Dendritic cell treated with granulocyte-macrophage colony-stimulating factor and Interleukin-4, amounts not matched to agents 40 ng/mL and 50 ng/mL, for 4 days (primary cell): ENCODE measurements around the gene SLC35B2.

Source experiments
- H3K27ac Mint-ChIP-seq: one replicate; pipeline ENCODE4 v1.8.0; 2022; ENCODE audit warnings: mild to moderate bottlenecking, mixed read lengths
- H3K27me3 Mint-ChIP-seq: one replicate; pipeline ENCODE4 v1.8.0; 2022; ENCODE audit warnings: mild to moderate bottlenecking, mixed read lengths
- H3K36me3 Mint-ChIP-seq: one replicate; pipeline ENCODE4 v1.8.0; 2022; ENCODE audit warnings: low read depth, mixed read lengths
- H3K4me1 Mint-ChIP-seq: one replicate; pipeline ENCODE4 v1.8.0; 2022; ENCODE audit warnings: low read depth, mixed read lengths
- H3K4me3 Mint-ChIP-seq: one replicate; pipeline ENCODE4 v1.8.0; 2022; ENCODE audit warnings: mild to moderate bottlenecking, moderate library complexity, mixed read lengths
- H3K9me3 Mint-ChIP-seq: one replicate; pipeline ENCODE4 v1.8.0; 2022; ENCODE audit warnings: mixed read lengths
- intact Hi-C: fragments of 100-400 bp; cut with micrococcal nuclease; formaldehyde crosslinking; loops from one replicate; pipeline ENCODE4 v1.15.0; 2022

SLC35B2 gene

DNA sequence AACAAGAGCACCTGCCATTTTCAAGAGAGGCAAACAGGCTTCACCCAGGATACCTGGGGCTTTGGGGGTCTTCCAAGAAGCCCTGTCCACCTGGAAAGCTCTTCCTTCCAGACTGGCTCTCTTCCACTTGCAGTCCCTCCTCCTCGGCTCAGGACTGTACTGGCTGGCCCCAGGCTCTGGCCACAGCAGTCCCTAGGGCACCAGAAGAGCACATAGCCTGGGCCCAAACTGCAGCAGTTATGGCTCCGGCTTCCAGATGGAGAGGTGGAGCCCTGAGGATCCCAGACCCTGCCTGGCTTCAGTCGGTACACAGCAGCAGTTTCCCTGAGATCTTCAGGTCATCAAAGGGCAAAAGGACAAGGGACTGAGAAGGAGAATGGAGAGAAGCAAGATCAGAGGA is 1.6 kb upstream of the SLC35B2 start:
- Mint-ChIP-seq H3K36me3 (peaks cover 97% of the 10 kb centered on the region), H3K27ac (peak overlapping the region; percentile 86)

DNA sequence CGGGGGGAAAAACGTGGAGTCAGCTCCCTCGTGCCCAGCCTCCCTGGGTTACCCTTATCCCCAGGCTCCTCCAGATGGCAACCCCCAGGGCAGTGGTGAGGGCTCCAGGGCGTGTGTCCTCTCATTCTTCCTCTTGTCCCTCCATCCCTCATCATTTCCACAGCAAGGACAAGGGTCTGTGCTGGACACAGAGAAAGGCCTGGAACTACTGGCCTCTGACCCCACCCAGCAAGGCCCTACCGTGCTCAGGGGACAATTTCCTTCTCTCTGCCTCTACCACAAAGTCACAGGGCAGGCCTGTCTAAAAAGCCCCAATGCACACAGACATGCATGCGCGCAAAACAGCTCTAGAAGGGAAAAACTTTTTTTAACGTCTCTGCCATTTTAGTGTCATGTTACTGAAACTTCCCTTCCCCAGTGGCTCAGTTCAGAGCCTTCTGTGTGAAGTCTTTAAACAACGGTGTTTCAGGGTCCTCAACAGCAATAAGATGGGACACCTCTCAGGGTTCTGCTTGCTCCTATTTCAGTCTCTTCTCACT is 1.1 kb upstream of the SLC35B2 start:
- Mint-ChIP-seq H3K9me3 (no peaks in the 10 kb centered on the region), H3K4me3 (peak overlapping the region; percentile 43), H3K36me3 (peaks cover 97% of the 10 kb centered on the region), H3K27ac (peak overlapping the region; percentile 86), H3K27me3 (no peaks in the 10 kb centered on the region), H3K4me1 (peaks cover 88% of the 10 kb centered on the region)
- intact Hi-C loops: no loop called here

More for the DNA sequence above, 1.6 kb upstream of the SLC35B2 start:
- intact Hi-C loops: no loop called here
- Mint-ChIP-seq H3K27me3 (no peaks in the 10 kb centered on the region), H3K9me3 (no peaks in the 10 kb centered on the region), H3K4me1 (peaks cover 86% of the 10 kb centered on the region), H3K4me3 (peak overlapping the region; percentile 43)

DNA sequence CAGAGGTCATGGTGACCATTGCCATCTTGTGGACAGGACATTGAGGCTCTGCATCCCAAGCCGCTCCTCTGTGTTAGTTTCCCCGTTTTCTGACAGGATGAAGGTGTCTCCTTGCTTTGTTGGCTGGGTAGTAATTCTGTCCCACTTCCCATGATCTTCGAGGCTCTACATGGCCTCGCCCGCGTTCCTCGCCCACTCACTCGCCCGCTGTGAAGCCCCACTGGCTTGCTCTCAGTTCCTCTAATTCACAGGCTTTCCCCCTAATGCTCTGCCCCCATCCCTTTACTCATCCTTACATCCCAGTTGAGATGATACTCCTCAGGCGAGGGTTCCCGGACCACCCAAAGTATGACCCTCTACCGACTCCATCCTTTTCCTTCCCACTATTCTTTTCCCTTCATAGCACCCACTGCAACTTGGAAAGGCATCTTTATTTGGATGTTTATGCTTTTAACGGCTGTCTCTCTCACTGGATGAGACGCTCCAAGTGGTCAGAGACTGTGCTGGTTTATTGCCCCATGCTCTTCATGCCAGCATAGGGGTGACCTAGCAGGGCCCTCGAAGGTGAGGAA is 511 bp upstream of the SLC35B2 start:
- Mint-ChIP-seq H3K27ac (peak overlapping the region; percentile 86), H3K36me3 (peaks cover 97% of the 10 kb centered on the region), H3K27me3 (no peaks in the 10 kb centered on the region), H3K9me3 (no peaks in the 10 kb centered on the region), H3K4me1 (peaks cover 90% of the 10 kb centered on the region), H3K4me3 (peak overlapping the region; percentile 89)
- intact Hi-C loops: no loop called here

DNA sequence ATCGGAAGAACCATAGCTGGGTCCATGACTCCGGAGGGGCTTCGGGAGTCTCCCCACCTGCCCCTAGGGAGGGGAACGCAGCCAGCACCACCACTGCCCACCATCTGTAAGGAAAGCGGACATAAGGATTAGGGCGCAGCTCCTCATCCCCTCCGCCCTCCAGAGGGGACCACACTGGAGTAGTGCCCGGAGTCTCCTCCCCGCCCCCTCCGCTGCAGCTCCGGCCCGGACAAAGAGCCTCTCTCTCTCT is 628 bp downstream of the SLC35B2 start:
- Mint-ChIP-seq H3K4me3 (peak overlapping the region; percentile 89), H3K4me1 (peaks cover 90% of the 10 kb centered on the region), H3K9me3 (no peaks in the 10 kb centered on the region), H3K36me3 (peaks cover 97% of the 10 kb centered on the region), H3K27ac (peak overlapping the region; percentile 86), H3K27me3 (no peaks in the 10 kb centered on the region)
- intact Hi-C loops: no loop called here

DNA sequence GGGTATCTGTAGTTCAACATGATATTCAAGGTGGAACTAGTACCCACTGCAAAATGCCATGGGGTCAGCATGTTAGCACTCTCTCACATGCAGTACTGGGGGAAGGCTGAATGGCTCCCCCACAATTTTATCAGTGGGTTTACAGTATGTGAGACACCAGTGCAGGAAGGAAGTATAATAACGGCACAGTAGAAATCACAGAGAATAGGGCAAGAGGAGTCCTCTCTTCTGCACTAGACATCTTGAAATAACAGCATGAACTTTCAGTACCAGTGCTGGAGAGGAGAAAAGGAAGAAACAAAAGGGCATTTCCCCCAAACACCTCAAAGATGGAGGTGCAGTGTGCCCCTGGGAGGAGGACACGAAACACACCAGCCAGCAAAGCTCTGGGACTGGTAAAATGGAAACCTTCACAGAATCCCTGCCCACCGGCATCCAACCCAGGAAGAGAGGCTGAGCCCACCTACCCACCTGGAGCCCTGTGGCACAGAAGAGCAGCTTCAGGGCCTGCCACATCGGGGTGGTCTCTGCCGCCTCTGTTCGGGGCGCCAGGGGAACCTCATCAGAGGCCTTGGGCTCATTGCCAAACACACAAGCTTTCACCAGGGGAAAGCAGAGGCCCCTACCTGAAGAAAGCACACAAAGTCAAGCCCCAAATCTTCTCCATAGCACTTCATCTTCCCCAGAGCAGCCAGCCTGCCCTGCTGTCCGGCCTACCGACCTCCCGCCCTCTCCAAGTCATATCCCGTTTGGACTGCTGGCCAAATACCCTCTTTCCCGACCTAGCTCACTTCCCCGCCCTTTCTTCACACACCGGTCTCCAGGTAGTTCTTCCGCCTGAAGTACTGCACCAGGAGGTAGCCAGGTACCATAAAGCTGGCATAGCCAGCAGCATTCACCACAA is 1.2 kb downstream of the SLC35B2 start:
- Mint-ChIP-seq H3K27ac (peak overlapping the region; percentile 86), H3K9me3 (no peaks in the 10 kb centered on the region), H3K27me3 (no peaks in the 10 kb centered on the region), H3K4me1 (peaks cover 87% of the 10 kb centered on the region), H3K4me3 (peak overlapping the region; percentile 89), H3K36me3 (peaks cover 97% of the 10 kb centered on the region)
- intact Hi-C loops: no loop called here

DNA sequence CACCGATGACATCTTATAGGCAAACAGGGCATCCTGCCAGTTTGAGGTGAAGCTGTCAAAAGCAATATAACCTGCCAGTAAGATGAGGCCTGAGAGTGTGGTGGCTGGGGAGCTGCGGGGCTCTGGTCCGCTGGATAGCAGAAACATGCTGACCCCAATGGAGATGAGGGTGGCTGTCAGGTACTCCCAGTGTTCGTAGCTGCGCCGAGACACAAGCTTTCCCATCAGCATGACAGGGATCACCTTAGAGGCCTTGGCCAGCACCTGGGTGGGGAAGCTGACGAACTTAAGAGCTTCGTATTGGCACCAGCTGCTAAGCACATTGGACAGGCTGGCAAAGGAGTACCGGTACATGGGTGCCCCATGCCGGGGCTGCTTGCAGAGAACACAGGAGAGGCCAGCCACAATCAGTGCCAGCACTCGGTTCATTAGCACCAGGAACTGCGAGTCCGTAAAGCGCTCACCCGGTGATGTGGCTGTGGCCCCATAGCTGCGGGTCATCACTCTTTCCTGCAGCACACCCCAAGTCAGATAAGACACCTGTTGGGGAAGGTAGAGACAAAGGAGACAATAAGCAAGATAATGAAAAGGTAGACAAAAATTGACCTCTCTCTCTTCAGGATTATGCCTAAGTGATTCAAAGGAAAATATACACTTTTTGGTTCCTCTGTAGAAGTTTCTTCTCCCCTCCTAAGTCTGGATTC is 2.1 kb downstream of the SLC35B2 start:
- Mint-ChIP-seq H3K4me1 (peaks cover 81% of the 10 kb centered on the region), H3K9me3 (no peaks in the 10 kb centered on the region), H3K27me3 (no peaks in the 10 kb centered on the region), H3K36me3 (peaks cover 97% of the 10 kb centered on the region), H3K27ac (peak overlapping the region; percentile 16), H3K4me3 (no peak overlapping the region)
- intact Hi-C loops: no loop called here

DNA sequence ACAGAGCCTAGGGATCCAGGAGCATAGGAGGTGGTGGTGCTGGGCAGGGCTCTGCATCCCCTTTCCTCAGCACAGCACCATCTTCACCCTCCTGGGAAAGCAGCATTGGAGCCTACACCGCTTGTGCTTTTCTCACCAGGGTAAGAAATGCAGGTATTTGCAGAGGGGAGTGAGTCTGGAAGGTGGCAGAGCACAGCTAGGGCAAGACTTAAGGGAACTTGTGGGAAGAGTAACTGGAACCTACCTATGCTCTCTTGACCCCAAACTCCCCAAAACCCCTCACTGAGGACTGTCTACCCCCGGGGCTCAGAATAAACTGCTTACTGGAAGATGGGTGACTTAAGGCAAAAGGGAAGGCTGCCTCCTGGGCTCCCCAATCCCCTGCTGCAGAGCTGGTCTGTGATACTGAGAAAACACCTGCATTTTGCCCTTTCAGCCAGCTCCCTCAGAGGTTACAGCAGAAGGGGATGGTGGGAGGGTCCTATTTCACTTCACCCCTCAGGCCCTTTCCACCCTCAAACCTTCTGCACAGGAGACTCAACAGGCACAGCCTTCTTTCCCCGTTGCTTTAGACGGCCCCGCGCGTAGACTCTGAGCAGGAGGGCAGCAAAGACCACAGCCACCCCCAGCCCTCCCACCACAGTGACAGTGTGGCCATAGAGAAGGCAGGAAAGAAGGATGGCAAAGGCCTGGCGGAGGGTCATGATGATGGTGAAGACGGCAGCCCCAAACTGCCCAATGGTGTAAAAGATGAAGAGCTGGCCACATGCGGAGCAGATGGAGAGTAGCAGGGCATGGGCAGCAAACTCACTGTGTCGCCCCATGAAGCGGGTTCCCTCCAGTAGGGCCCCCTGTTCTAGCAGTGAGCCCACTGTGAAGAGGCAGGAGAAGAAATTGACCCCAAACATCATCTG is 2.9 kb downstream of the SLC35B2 start:
- no peaks in the 10 kb centered on the region for H3K27me3 Mint-ChIP-seq
- intact Hi-C loops: no loop called here
- H3K9me3 Mint-ChIP-seq: no peaks in the 10 kb centered on the region
- H3K36me3 Mint-ChIP-seq: peaks cover 97% of the 10 kb centered on the region
- H3K4me3 Mint-ChIP-seq: no peak overlapping the region
- H3K27ac Mint-ChIP-seq: no peak overlapping the region
- H3K4me1 Mint-ChIP-seq: peaks cover 81% of the 10 kb centered on the region

DNA sequence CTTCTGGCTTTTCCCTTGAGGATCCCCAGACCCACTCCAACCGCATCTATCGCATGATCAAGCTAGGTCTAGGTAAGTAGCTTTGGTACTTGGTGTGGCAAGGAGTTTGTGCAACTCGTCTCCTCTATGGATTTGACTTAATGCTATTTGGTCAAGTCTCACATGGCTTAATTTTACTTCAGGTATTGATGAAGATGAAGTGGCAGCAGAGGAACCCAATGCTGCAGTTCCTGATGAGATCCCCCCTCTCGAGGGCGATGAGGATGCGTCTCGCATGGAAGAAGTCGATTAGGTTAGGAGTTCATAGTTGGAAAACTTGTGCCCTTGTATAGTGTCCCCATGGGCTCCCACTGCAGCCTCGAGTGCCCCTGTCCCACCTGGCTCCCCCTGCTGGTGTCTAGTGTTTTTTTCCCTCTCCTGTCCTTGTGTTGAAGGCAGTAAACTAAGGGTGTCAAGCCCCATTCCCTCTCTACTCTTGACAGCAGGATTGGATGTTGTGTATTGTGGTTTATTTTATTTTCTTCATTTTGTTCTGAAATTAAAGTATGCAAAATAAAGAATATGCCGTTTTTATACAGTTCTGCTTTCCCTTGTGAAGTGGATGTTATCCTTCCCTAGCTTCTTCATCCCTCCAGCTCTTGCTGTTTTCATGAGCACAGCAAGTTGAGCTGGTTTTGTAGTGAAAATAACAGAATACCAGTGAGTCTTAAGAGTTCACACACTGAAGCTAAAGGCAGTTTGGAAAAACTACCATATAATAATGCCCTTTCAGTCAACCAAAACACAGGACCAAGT is 3.8 kb downstream of the SLC35B2 start:
- H3K9me3 Mint-ChIP-seq: no peaks in the 10 kb centered on the region
- no peak overlapping the region for H3K4me3 Mint-ChIP-seq
- peaks cover 83% of the 10 kb centered on the region for H3K4me1 Mint-ChIP-seq
- H3K27ac Mint-ChIP-seq: no peak overlapping the region
- intact Hi-C loops: loop anchor here (1.0 kb wide), 1 partner anchor 81 kb away; no protein-coding TSS in a partner anchor
- peaks cover 97% of the 10 kb centered on the region for H3K36me3 Mint-ChIP-seq
- no peaks in the 10 kb centered on the region for H3K27me3 Mint-ChIP-seq

DNA sequence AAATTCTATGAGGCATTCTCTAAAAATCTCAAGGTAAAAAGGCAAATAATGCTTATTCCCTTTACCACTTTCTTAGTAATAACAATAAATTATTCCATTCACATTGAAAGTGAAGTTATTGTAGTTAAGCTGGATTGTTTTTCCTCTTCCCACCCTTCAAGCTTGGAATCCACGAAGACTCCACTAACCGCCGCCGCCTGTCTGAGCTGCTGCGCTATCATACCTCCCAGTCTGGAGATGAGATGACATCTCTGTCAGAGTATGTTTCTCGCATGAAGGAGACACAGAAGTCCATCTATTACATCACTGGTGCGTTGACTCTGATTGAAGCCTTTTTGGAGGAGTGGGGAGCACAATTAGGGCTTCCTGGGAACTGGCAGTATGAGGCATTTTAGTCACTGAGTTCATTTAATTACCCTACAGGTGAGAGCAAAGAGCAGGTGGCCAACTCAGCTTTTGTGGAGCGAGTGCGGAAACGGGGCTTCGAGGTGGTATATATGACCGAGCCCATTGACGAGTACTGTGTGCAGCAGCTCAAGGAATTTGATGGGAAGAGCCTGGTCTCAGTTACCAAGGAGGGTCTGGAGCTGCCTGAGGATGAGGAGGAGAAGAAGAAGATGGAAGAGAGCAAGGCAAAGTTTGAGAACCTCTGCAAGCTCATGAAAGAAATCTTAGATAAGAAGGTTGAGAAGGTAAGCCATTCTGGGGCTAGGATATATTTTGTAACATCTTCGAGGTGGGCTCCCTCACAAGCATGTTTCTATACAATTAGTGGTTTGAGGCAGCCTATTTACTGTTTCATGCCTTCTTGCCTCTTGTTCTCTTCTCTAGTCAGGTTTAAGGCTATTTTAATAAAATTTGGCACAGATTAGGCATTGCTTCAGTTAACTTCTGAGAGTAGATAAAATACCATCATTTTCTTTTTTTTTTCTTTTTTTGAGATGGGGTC is 5.5 kb downstream of the SLC35B2 start:
- peaks cover 77% of the 10 kb centered on the region for H3K4me1 Mint-ChIP-seq
- no peak overlapping the region for H3K27ac Mint-ChIP-seq
- no peak overlapping the region for H3K4me3 Mint-ChIP-seq
- H3K27me3 Mint-ChIP-seq: no peaks in the 10 kb centered on the region
- intact Hi-C loops: no loop called here
- peaks cover 99% of the 10 kb centered on the region for H3K36me3 Mint-ChIP-seq
- H3K9me3 Mint-ChIP-seq: no peaks in the 10 kb centered on the region

DNA sequence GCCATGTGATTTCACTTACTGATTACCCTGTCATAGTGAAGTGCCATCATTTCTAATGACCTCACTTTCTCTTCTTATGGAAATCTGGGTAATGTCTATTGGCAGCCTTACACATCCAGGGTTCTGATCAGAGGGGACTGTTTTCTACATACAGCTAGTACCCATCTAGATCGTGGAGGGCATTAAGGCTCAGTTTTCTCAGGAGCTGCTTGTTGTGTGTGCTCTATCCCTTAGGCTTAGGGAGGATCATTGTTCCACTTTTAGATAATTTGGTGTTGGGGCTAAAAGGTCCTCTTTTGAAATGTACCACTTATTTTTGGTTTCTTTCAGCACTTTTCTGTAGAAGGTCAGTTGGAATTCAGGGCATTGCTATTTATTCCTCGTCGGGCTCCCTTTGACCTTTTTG is 6.6 kb downstream of the SLC35B2 start:
- no peak overlapping the region for H3K4me3 Mint-ChIP-seq
- intact Hi-C loops: no loop called here
- no peak overlapping the region for H3K27ac Mint-ChIP-seq
- H3K36me3 Mint-ChIP-seq: peaks cover 96% of the 10 kb centered on the region
- peaks cover 71% of the 10 kb centered on the region for H3K4me1 Mint-ChIP-seq
- H3K9me3 Mint-ChIP-seq: no peaks in the 10 kb centered on the region
- H3K27me3 Mint-ChIP-seq: no peaks in the 10 kb centered on the region

DNA sequence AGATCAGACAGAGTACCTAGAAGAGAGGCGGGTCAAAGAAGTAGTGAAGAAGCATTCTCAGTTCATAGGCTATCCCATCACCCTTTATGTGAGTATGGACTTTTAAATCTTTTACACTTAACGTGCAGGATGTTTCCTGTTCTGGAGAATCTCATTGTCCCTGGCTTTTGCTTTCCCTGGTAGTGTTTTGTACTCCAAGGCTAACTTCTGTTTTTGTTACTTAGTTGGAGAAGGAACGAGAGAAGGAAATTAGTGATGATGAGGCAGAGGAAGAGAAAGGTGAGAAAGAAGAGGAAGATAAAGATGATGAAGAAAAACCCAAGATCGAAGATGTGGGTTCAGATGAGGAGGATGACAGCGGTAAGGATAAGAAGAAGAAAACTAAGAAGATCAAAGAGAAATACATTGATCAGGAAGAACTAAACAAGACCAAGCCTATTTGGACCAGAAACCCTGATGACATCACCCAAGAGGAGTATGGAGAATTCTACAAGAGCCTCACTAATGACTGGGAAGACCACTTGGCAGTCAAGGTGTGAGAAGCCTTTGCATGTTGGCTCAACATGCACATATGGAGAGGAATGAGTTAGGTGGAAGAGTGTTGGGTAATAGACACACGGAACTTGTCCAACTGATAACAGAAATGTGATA is 7.1 kb downstream of the SLC35B2 start:
- Mint-ChIP-seq H3K9me3 (no peaks in the 10 kb centered on the region), H3K4me1 (peaks cover 71% of the 10 kb centered on the region), H3K36me3 (peaks cover 91% of the 10 kb centered on the region), H3K4me3 (no peak overlapping the region), H3K27me3 (no peaks in the 10 kb centered on the region), H3K27ac (no peak overlapping the region)
- intact Hi-C loops: no loop called here
